ENCODE results near the gene PLXNA4. TPM values are rescaled to one million over a fixed set of nuclear protein-coding genes. Genes with fewer than 3 reads are reported as not detected.

PLXNA4 gene
- total RNA-seq, 2 experiments from 2014 or later, result 0.18 to 0.70 TPM

- H3K36me3 Mint-ChIP-seq (ENCODE audit: low read depth), result no peaks in the 10 kb centered on the region
- no peak overlapping the region for H3K27ac Mint-ChIP-seq
- no peak for TF ChIP-seq CTCF (IDR thresholded peaks at IDR 0.05)
- POLR2A ChIA-PET, result no interaction called here
- H3K9me3 Mint-ChIP-seq, result no peaks in the 10 kb centered on the region
- DNase-seq (no peak), ATAC-seq (no peak)
- no peak overlapping the region for H3K4me3 Mint-ChIP-seq
- intact Hi-C loops (cut with micrococcal nuclease), result no loop called here
- H3K27me3 Mint-ChIP-seq, result peaks cover 20% of the 10 kb centered on the region
- CTCF ChIA-PET, result no interaction called here
- no peaks in the 10 kb centered on the region for H3K4me1 Mint-ChIP-seq (ENCODE audit: low read depth)
These were observed 495.8 kb downstream of the PLXNA4 start for GRCh38 chr7:132080467-132080866.

- POLR2A ChIA-PET, result no interaction called here
- no peaks in the 10 kb centered on the region for H3K9me3 Mint-ChIP-seq
- peaks cover 19% of the 10 kb centered on the region for H3K27me3 Mint-ChIP-seq
- H3K36me3 Mint-ChIP-seq (ENCODE audit: low read depth), result no peaks in the 10 kb centered on the region
- CTCF ChIA-PET, result interaction anchor here (1.1 kb wide), 1 partner anchor 501 kb away, joined by 3 read pairs; no protein-coding TSS in a partner anchor
- H3K27ac Mint-ChIP-seq, result no peak overlapping the region
- DNase-seq (no peak), ATAC-seq (no peak)
- intact Hi-C loops (cut with micrococcal nuclease), result no loop called here
- no peak overlapping the region for H3K4me3 Mint-ChIP-seq
- H3K4me1 Mint-ChIP-seq (ENCODE audit: low read depth), result no peaks in the 10 kb centered on the region
- TF ChIP-seq CTCF (IDR thresholded peaks at IDR 0.05), result no peak
These were observed 497.2 kb downstream of the PLXNA4 start for GRCh38 chr7:132078891-132079735.

GRCh38 chr7:132077971-132078685 is 498.1 kb downstream of the PLXNA4 start:
- Mint-ChIP-seq H3K36me3 (ENCODE audit: low read depth) (no peaks in the 10 kb centered on the region), H3K27ac (no peak overlapping the region), H3K27me3 (peaks cover 15% of the 10 kb centered on the region), H3K9me3 (no peaks in the 10 kb centered on the region), H3K4me1 (ENCODE audit: low read depth) (no peaks in the 10 kb centered on the region), H3K4me3 (no peak overlapping the region)
- TF ChIP-seq CTCF (IDR thresholded peaks at IDR 0.05), result no peak
- intact Hi-C loops (cut with micrococcal nuclease), result no loop called here
- no peak for ATAC-seq
- POLR2A ChIA-PET, result interaction anchor here (0.5 kb wide), 1 partner anchor 282 kb away, joined by 3 read pairs; no protein-coding TSS in a partner anchor
- CTCF ChIA-PET, result no interaction called here
- no peak for DNase-seq

- Mint-ChIP-seq H3K4me3 (no peak overlapping the region), H3K4me1 (ENCODE audit: low read depth) (no peaks in the 10 kb centered on the region), H3K36me3 (ENCODE audit: low read depth) (no peaks in the 10 kb centered on the region), H3K27me3 (peaks cover 15% of the 10 kb centered on the region), H3K27ac (no peak overlapping the region), H3K9me3 (no peaks in the 10 kb centered on the region)
- intact Hi-C loops (cut with micrococcal nuclease), result no loop called here
- ATAC-seq, result no peak
- TF ChIP-seq CTCF (IDR thresholded peaks at IDR 0.05), result no peak
- ChIA-PET POLR2A (no interaction called here), CTCF (no interaction called here)
- no peak for DNase-seq
These were observed 499.8 kb downstream of the PLXNA4 start for GRCh38 chr7:132076301-132077035.

Data from activated CD8-positive, alpha-beta T cell treated with anti-CD3 and anti-CD28 coated beads for 36 hours (primary cell).